DMS53 (cell line): ENCODE measurements around the gene CFAP69.
"Not testable (repeated sequence)": the region's sequence is repeated elsewhere in the genome, so short reads cannot be mapped to it uniquely, and the experiment has no call there.

Experiments used
- DNase-seq: peaks from one replicate; lab custom pipeline; 2025; lab: John Stamatoyannopoulos, UW

CFAP69 gene

DNA sequence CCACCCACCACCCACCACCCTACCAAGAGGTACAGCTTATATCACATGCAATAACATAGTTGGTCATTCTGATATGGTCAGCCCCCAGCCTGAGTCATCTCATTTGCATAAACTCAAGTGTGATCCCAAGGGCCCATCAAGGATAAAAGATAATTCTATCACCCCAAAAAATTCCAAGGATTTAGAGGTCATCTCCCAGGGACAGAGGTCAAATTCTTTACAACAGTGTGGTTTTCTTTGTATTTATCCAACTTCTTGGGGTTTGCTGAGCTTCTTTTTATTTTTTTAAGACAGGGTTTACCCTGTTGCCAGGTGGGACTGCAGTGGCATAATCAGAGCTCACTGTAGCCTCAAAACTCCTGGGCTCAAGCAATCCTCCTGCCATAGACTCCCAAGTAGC, 92.1 kb downstream of the CFAP69 start:
- no peak for DNase-seq

- DNase-seq = no peak
Measured at GRCh38 chr7:90345016-90345415, 100.0 kb downstream of the CFAP69 start.

- peak; percentile 64 for DNase-seq
Measured at GRCh38 chr7:90345595-90346335, 100.8 kb downstream of the CFAP69 start.

DNA sequence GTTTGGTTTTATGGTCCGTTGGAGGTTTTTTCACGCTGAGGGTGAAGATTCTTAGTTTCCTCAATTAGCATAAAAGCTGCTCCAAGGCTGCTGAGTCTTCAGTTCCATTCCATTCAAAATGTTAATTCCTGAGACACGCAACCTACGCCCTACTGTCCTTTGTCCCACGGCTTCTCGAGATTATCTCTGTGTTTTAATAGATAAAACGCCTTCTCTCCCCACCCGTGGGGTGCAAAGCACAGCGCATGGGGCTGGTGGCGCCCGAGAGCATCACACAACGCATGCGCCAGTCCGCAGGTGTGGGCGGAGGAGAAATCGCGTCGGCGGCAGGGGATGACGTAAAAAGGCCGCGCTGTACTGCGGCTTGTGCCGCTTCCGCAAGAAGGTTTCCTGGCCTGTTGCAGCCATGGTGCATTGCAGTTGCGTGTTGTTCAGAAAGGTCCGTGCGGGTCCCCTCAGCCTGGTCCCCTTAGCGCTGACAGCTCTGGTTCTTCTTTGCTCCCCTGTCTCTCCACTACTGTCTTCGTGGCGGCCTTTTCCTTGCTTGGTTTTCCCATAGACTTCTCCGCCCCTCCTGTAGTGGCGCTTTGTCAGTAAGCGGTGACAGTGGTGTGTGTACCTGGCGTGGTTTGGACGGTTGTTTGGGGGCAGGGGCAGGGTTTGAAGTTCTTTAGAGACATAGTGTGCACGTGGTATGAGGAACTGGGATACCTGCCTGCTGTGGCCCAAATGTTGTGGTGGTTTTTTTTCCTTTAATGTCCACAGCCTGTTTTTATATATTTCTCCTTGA, 101.6 kb downstream of the CFAP69 start, which contains the start of gene GTPBP10:
Gene GTPBP10, plus strand, starts transcription at position 381 of the 790 bp plus-strand sequence. Its CDS starts 26 bp downstream, at position 407.
- DNase-seq = peak; percentile 99

GRCh38 chr7:90347759-90348158, 102.8 kb downstream of the CFAP69 start:
- DNase-seq = no peak

DNA sequence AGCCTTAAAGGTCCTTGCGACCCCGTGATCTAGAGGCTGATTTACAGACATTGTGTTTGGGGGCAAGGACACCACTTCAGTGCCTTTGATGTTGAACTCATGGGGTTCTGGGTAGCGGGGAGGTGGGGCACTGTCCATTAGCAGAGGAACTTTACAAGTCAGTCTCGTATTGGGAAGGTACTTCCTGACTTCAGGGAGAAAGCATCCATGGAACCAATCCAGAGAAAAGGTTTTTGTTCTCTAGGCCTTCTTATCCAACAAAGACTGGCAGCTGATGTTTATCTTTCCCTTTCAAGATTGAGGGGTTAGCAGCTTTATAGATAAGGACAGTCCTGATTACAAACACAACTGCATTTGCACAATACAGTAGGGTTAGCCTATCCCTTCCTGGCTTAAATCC, 104.3 kb downstream of the CFAP69 start:
- no peak for DNase-seq

GRCh38 chr7:90350032-90350431, 105.1 kb downstream of the CFAP69 start:
- DNase-seq = not testable (repeated sequence)

DNA sequence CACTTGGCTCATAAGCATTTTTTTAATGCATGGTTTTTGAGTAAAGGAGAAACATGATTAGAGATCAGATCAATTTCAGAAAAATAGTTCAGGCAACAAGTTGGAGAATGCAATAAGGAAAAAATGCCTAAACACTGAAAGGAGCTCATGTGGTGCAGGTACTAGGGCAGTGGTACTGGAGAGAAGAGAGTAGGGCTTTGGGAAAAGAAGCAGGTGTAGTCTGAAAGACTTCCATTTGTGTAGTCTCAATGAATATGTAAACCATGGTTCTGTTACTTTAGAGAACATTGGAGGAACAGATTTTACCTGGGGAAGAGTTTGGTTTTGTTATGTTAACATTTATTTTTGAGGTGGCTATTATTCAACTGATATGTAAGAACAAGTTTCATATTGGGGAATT, 107.0 kb downstream of the CFAP69 start:
- no peak for DNase-seq
